Mammary epithelial cell (primary cell): ENCODE data around the gene WDR70.

ENCODE experiments used
- EZH2 ChIP-seq: IDR thresholded peaks from 2 replicates; pipeline ENCODE4 v1.6.1; 2012; ENCODE audit warnings: low read length, inconsistent platforms, borderline replicate concordance
- TF ChIP-seq, protein P1 (sequence below), 2 donors: IDR thresholded peaks in 1 of 2; conservative IDR thresholded peaks in 1 of 2; 2 replicates each; pipeline ENCODE4 v1.5.1; 2011 to 2012; ENCODE audit warnings: inconsistent platforms in 2 of 2, low read length in 2 of 2, mild to moderate bottlenecking in 2 of 2, control low read depth in 1 of 2, low read depth in 1 of 2; ENCODE audit not compliant: insufficient read depth in 1 of 2; ENCODE audit errors: extremely low read depth in 1 of 2

DNA sequence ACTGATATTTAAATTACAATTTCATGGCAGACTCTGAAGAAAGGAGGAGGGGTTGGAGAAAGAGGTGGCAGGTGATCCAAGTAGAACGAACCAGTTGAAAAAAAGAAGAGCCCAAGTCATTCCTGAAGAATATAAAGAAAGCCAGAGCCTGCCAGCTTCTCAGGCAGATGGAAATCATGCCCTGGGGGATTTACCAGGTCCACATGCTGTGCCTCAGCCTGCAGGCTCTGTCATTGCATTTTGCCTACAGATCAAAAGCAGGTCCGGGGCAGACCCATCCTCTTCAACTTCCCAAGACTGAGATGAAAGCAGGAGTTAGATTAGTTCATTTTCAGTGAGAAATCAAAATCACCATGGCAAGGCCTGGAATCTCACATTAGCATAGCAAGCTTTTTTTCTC lies 412.2 kb downstream of the WDR70 start:
- TF ChIP-seq, protein P1, sequence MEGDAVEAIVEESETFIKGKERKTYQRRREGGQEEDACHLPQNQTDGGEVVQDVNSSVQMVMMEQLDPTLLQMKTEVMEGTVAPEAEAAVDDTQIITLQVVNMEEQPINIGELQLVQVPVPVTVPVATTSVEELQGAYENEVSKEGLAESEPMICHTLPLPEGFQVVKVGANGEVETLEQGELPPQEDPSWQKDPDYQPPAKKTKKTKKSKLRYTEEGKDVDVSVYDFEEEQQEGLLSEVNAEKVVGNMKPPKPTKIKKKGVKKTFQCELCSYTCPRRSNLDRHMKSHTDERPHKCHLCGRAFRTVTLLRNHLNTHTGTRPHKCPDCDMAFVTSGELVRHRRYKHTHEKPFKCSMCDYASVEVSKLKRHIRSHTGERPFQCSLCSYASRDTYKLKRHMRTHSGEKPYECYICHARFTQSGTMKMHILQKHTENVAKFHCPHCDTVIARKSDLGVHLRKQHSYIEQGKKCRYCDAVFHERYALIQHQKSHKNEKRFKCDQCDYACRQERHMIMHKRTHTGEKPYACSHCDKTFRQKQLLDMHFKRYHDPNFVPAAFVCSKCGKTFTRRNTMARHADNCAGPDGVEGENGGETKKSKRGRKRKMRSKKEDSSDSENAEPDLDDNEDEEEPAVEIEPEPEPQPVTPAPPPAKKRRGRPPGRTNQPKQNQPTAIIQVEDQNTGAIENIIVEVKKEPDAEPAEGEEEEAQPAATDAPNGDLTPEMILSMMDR (conservative IDR thresholded peaks at IDR 0.05 in 1 of 2, IDR thresholded peaks at IDR 0.05 in 1 of 2; ENCODE audit: extremely low read depth in 1 of 2, insufficient read depth in 1 of 2, low read depth in 1 of 2, low read length in 2 of 2): no peak
- no peak for TF ChIP-seq EZH2
